Neuron (in vitro differentiated cells): Measurements from ENCODE around the gene DCUN1D5.

ENCODE experiments used
- H2AFZ ChIP-seq: one replicate; pipeline ENCODE4 v1.6.1; 2013; ENCODE audit warnings: low read depth, mild to moderate bottlenecking, inconsistent platforms, low read length, moderate library complexity
- H3K27me3 ChIP-seq: one replicate; pipeline ENCODE4 v1.6.1; 2013; ENCODE audit warnings: low read length; ENCODE audit not compliant: insufficient read depth
- H3K36me3 ChIP-seq: one replicate; pipeline ENCODE4 v1.6.1; 2013; ENCODE audit warnings: low read length; ENCODE audit not compliant: insufficient read depth
- H3K4me1 ChIP-seq: one replicate; pipeline ENCODE4 v1.6.1; 2013; ENCODE audit warnings: low read length; ENCODE audit not compliant: insufficient read depth
- H3K4me3 ChIP-seq: 2 replicates; pipeline ENCODE4 v1.5.1; 2013; ENCODE audit warnings: mild to moderate bottlenecking, low read length, moderate library complexity
- H3K9me3 ChIP-seq: one replicate; pipeline ENCODE4 v1.6.1; 2013; ENCODE audit warnings: low read length

The DCUN1D5 gene

GRCh38 chr11:103079833-103080232 is 12.1 kb downstream of the DCUN1D5 start:
- Histone ChIP-seq H3K27me3 (no peaks in the 10 kb centered on the region), H3K4me3 (no peak overlapping the region), H3K9me3 (no peaks in the 10 kb centered on the region), H2AFZ (no peak overlapping the region), H3K4me1 (no peaks in the 10 kb centered on the region), H3K36me3 (peaks cover 74% of the 10 kb centered on the region)

- H3K27me3 ChIP-seq, result no peaks in the 10 kb centered on the region
- peaks cover 2% of the 10 kb centered on the region for H3K9me3 ChIP-seq
- no peak overlapping the region for H2AFZ ChIP-seq
- no peak overlapping the region for H3K4me3 ChIP-seq
- H3K36me3 ChIP-seq, result peaks cover 70% of the 10 kb centered on the region
- H3K4me1 ChIP-seq, result no peaks in the 10 kb centered on the region
These were observed 13.2 kb downstream of the DCUN1D5 start for GRCh38 chr11:103078710-103079109.

GRCh38 chr11:103077554-103077953 is 14.4 kb downstream of the DCUN1D5 start:
- H3K36me3 ChIP-seq, result peaks cover 64% of the 10 kb centered on the region
- peaks cover 2% of the 10 kb centered on the region for H3K9me3 ChIP-seq
- no peaks in the 10 kb centered on the region for H3K27me3 ChIP-seq
- H3K4me1 ChIP-seq, result no peaks in the 10 kb centered on the region
- no peak overlapping the region for H3K4me3 ChIP-seq
- no peak overlapping the region for H2AFZ ChIP-seq

GRCh38 chr11:103076361-103076760 is 15.6 kb downstream of the DCUN1D5 start:
- Histone ChIP-seq H3K4me1 (no peaks in the 10 kb centered on the region), H3K27me3 (no peaks in the 10 kb centered on the region), H3K4me3 (no peak overlapping the region), H2AFZ (no peak overlapping the region), H3K9me3 (peaks cover 2% of the 10 kb centered on the region), H3K36me3 (peaks cover 57% of the 10 kb centered on the region)

GRCh38 chr11:103071008-103071407 is 21.0 kb downstream of the DCUN1D5 start:
- no peak overlapping the region for H3K4me3 ChIP-seq
- H3K9me3 ChIP-seq, result peaks cover 2% of the 10 kb centered on the region
- H3K27me3 ChIP-seq, result no peaks in the 10 kb centered on the region
- peaks cover 32% of the 10 kb centered on the region for H3K36me3 ChIP-seq
- no peaks in the 10 kb centered on the region for H3K4me1 ChIP-seq
- no peak overlapping the region for H2AFZ ChIP-seq

GRCh38 chr11:103070142-103070541 is 21.8 kb downstream of the DCUN1D5 start:
- H3K4me1 ChIP-seq, result no peaks in the 10 kb centered on the region
- H3K9me3 ChIP-seq, result peaks cover 2% of the 10 kb centered on the region
- no peak overlapping the region for H2AFZ ChIP-seq
- H3K4me3 ChIP-seq, result no peak overlapping the region
- H3K36me3 ChIP-seq, result peaks cover 36% of the 10 kb centered on the region
- H3K27me3 ChIP-seq, result no peaks in the 10 kb centered on the region

- Histone ChIP-seq H2AFZ (no peak overlapping the region), H3K36me3 (peaks cover 36% of the 10 kb centered on the region)
These were observed 22.6 kb downstream of the DCUN1D5 start for GRCh38 chr11:103069367-103069766.

GRCh38 chr11:103067118-103067517 is 24.8 kb downstream of the DCUN1D5 start:
- no peaks in the 10 kb centered on the region for H3K4me1 ChIP-seq
- no peak overlapping the region for H3K4me3 ChIP-seq
- H3K27me3 ChIP-seq, result no peaks in the 10 kb centered on the region
- no peaks in the 10 kb centered on the region for H3K9me3 ChIP-seq
- peaks cover 54% of the 10 kb centered on the region for H3K36me3 ChIP-seq
- H2AFZ ChIP-seq, result no peak overlapping the region

More at GRCh38 chr11:103069367-103069766, 22.6 kb downstream of the DCUN1D5 start:
- Histone ChIP-seq H3K9me3 (peaks cover 2% of the 10 kb centered on the region), H3K4me1 (no peaks in the 10 kb centered on the region), H3K4me3 (no peak overlapping the region), H3K27me3 (no peaks in the 10 kb centered on the region)

GRCh38 chr11:103061656-103062055 is 30.3 kb downstream of the DCUN1D5 start:
- Histone ChIP-seq H3K4me1 (no peaks in the 10 kb centered on the region), H3K9me3 (no peaks in the 10 kb centered on the region), H3K36me3 (peaks cover 46% of the 10 kb centered on the region), H2AFZ (no peak overlapping the region), H3K27me3 (no peaks in the 10 kb centered on the region), H3K4me3 (no peak overlapping the region)

- H3K27me3 ChIP-seq, result no peaks in the 10 kb centered on the region
- no peak overlapping the region for H3K4me3 ChIP-seq
- no peak overlapping the region for H2AFZ ChIP-seq
- H3K4me1 ChIP-seq, result no peaks in the 10 kb centered on the region
- peaks cover 4% of the 10 kb centered on the region for H3K36me3 ChIP-seq
- H3K9me3 ChIP-seq, result no peaks in the 10 kb centered on the region
These were observed 36.6 kb downstream of the DCUN1D5 start for GRCh38 chr11:103055221-103055890.

- H2AFZ ChIP-seq, result no peak overlapping the region
- H3K4me1 ChIP-seq, result no peaks in the 10 kb centered on the region
- no peaks in the 10 kb centered on the region for H3K9me3 ChIP-seq
- H3K36me3 ChIP-seq, result no peaks in the 10 kb centered on the region
- no peak overlapping the region for H3K4me3 ChIP-seq
- H3K27me3 ChIP-seq, result no peaks in the 10 kb centered on the region
These were observed 38.0 kb downstream of the DCUN1D5 start for GRCh38 chr11:103053997-103054396.

GRCh38 chr11:103051981-103052380 is 40.0 kb downstream of the DCUN1D5 start:
- H3K27me3 ChIP-seq, result no peaks in the 10 kb centered on the region
- no peaks in the 10 kb centered on the region for H3K4me1 ChIP-seq
- H3K9me3 ChIP-seq, result no peaks in the 10 kb centered on the region
- H2AFZ ChIP-seq, result no peak overlapping the region
- H3K4me3 ChIP-seq, result no peak overlapping the region
- H3K36me3 ChIP-seq, result no peaks in the 10 kb centered on the region

GRCh38 chr11:103051151-103051801 is 40.7 kb downstream of the DCUN1D5 start:
- no peak overlapping the region for H3K4me3 ChIP-seq
- no peaks in the 10 kb centered on the region for H3K9me3 ChIP-seq
- H3K4me1 ChIP-seq, result no peaks in the 10 kb centered on the region
- no peaks in the 10 kb centered on the region for H3K27me3 ChIP-seq
- no peak overlapping the region for H2AFZ ChIP-seq
- H3K36me3 ChIP-seq, result no peaks in the 10 kb centered on the region
